ENCODE results near the gene ACO2. TPM values are rescaled to one million over a fixed set of nuclear protein-coding genes. Genes with fewer than 3 reads are reported as not detected.

The ACO2 gene
- total RNA-seq, 1 donor from 2014 or later: 78.6 TPM

DNA sequence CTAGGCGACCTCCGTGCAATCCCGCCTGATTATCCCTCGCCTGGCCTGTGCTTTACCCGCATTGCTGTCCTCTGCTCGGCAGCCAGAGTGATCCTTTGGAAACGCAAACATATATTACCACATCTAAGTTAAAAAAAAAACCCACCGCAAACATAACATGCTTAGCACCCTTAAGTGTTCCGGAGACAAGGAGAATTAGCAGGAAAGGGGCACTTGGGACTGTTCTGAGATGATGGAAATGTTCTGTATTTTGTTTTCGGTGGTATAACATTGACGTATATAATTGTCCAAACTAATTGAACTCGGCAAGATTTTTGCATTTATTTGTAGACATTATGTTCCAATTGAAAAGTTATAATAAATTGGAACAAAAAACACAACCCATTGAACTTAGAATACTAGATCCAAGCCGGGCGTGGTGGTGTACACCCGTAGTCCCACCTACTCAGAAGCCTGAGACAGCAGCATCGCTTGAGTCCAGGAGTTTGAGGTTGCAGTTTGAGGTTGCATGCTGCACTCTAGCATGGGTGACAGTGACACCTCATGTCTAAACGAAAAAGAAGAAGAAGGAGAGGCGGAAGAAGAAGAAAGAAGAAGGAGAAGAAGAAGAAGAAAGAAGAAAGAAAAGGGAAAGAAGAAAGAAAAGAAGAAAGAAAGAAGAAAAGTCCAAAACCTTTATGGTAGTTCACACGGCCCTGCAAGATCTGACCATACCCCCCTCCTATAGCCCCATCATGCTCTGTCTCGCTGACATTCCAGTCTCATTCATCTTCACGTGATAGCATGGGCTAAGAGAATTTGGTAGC lies 76.0 kb downstream of the ACO2 start:
- H3K27me3 ChIP-seq: no peaks in the 10 kb centered on the region
- peak overlapping the region; percentile 67 to 69 for H3K4me3 ChIP-seq
- DNase-seq (ENCODE audit: extremely low spot score in 2 of 2): no peak
- no peaks in the 10 kb centered on the region for H3K36me3 ChIP-seq
- H3K27ac ChIP-seq: peak overlapping the region; percentile 36
- H3K9me3 ChIP-seq: no peaks in the 10 kb centered on the region
- peaks cover 34% of the 10 kb centered on the region for H3K4me1 ChIP-seq
- TF ChIP-seq, protein P1, sequence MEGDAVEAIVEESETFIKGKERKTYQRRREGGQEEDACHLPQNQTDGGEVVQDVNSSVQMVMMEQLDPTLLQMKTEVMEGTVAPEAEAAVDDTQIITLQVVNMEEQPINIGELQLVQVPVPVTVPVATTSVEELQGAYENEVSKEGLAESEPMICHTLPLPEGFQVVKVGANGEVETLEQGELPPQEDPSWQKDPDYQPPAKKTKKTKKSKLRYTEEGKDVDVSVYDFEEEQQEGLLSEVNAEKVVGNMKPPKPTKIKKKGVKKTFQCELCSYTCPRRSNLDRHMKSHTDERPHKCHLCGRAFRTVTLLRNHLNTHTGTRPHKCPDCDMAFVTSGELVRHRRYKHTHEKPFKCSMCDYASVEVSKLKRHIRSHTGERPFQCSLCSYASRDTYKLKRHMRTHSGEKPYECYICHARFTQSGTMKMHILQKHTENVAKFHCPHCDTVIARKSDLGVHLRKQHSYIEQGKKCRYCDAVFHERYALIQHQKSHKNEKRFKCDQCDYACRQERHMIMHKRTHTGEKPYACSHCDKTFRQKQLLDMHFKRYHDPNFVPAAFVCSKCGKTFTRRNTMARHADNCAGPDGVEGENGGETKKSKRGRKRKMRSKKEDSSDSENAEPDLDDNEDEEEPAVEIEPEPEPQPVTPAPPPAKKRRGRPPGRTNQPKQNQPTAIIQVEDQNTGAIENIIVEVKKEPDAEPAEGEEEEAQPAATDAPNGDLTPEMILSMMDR (IDR thresholded peaks at IDR 0.05): no peak
- peak in 1 of 2 donors; percentile 1 for TF ChIP-seq POLR2AphosphoS5 (IDR thresholded peaks at IDR 0.05; ENCODE audit: insufficient read depth in 1 of 2, low read depth in 1 of 2)
- intact Hi-C loops (cut with DNase I): loop anchor here (5.0 kb wide), 1 partner anchor 42 kb away; the partner anchor contains the start of gene PMM1

DNA sequence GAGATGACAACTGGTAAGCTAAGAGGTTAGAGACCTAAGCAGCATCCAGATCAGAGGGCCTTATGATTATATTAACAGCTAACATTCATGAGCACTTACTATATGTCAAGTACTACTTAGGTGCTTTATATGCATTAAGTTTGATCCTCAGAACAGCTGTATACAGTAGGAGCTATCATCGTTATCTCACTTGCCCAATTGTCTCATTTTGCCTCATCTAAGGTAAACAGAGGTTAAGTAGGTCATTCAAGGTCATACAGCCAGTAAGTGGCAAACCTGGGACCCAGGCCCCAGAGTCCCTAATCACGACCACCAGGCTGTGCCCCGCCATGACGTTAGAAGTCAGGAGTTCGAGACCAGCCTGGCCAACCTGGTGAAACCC lies 79.9 kb downstream of the ACO2 start:
- TF ChIP-seq POLR2AphosphoS5 (IDR thresholded peaks at IDR 0.05; ENCODE audit: insufficient read depth in 1 of 2, low read depth in 1 of 2) (no peak), POLR2A (IDR thresholded peaks at IDR 0.05) (no peak)
- TF ChIP-seq, protein P1 (IDR thresholded peaks at IDR 0.05): no peak
- Histone ChIP-seq H3K27me3 (no peaks in the 10 kb centered on the region), H3K9me3 (no peaks in the 10 kb centered on the region), H3K36me3 (no peaks in the 10 kb centered on the region), H3K4me3 (no peak overlapping the region), H3K27ac (no peak overlapping the region), H3K4me1 (peaks cover 7% of the 10 kb centered on the region)
- no peak for DNase-seq (ENCODE audit: extremely low spot score in 2 of 2)
- intact Hi-C loops (cut with DNase I): no loop called here

DNA sequence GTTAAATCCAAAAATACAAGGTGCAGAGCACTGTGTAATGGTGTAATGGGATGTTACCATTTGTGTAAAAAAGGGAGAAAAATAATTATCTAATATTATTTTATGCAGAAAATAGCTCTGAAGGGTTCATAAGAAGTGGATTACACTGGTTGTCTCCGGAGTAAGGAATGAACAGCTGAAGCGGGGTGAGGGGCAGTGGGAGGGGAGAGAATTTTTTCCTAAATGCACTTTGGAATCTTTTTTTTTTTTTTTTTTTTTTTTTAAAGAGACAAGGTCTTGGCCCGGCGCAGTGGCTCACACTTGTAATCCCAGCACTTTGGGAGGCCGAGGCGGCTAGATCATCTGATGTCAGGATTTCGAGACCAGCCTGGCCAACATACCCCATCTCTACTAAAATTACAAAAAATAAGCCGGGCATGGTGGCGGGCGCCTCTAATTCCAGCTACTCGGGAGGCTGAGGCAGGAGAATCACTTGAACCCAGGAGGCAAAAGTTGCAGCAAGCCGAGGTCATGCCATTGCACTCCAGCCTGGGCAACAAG lies 82.1 kb downstream of the ACO2 start:
- Histone ChIP-seq H3K4me3 (no peak overlapping the region), H3K9me3 (no peaks in the 10 kb centered on the region), H3K27ac (no peak overlapping the region), H3K4me1 (no peaks in the 10 kb centered on the region), H3K36me3 (no peaks in the 10 kb centered on the region), H3K27me3 (no peaks in the 10 kb centered on the region)
- intact Hi-C loops (cut with DNase I): no loop called here
- TF ChIP-seq POLR2AphosphoS5 (IDR thresholded peaks at IDR 0.05; ENCODE audit: insufficient read depth in 1 of 2, low read depth in 1 of 2): no peak
- TF ChIP-seq, protein P1 (IDR thresholded peaks at IDR 0.05): no peak
- TF ChIP-seq POLR2A (IDR thresholded peaks at IDR 0.05): no peak
- DNase-seq (ENCODE audit: extremely low spot score in 2 of 2): no peak

- TF ChIP-seq, protein P1 (IDR thresholded peaks at IDR 0.05): no peak
- TF ChIP-seq POLR2A (IDR thresholded peaks at IDR 0.05) (no peak), POLR2AphosphoS5 (IDR thresholded peaks at IDR 0.05; ENCODE audit: insufficient read depth in 1 of 2, low read depth in 1 of 2) (no peak)
- no peaks in the 10 kb centered on the region for H3K9me3 ChIP-seq
- H3K4me3 ChIP-seq: no peak overlapping the region
- DNase-seq (ENCODE audit: extremely low spot score in 2 of 2): no peak
- intact Hi-C loops (cut with DNase I): no loop called here
- H3K36me3 ChIP-seq: no peaks in the 10 kb centered on the region
- H3K27me3 ChIP-seq: no peaks in the 10 kb centered on the region
- no peak overlapping the region for H3K27ac ChIP-seq
- peaks cover 6% of the 10 kb centered on the region for H3K4me1 ChIP-seq
Measured at GRCh38 chr22:41551877-41552582, 83.1 kb downstream of the ACO2 start.
